ENCODE measurements around the gene SLC43A3.

- TF ChIP-seq, protein P1, sequence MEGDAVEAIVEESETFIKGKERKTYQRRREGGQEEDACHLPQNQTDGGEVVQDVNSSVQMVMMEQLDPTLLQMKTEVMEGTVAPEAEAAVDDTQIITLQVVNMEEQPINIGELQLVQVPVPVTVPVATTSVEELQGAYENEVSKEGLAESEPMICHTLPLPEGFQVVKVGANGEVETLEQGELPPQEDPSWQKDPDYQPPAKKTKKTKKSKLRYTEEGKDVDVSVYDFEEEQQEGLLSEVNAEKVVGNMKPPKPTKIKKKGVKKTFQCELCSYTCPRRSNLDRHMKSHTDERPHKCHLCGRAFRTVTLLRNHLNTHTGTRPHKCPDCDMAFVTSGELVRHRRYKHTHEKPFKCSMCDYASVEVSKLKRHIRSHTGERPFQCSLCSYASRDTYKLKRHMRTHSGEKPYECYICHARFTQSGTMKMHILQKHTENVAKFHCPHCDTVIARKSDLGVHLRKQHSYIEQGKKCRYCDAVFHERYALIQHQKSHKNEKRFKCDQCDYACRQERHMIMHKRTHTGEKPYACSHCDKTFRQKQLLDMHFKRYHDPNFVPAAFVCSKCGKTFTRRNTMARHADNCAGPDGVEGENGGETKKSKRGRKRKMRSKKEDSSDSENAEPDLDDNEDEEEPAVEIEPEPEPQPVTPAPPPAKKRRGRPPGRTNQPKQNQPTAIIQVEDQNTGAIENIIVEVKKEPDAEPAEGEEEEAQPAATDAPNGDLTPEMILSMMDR (IDR thresholded peaks at IDR 0.05) = no peak
- no peak for TF ChIP-seq POLR2A (IDR thresholded peaks at IDR 0.05)
- no peak for TF ChIP-seq POLR2AphosphoS5 (IDR thresholded peaks at IDR 0.05)
Observed at GRCh38 chr11:57473285-57473841, 46.4 kb upstream of the SLC43A3 start.
